Right atrium auricular region (tissue), 2 donors: ENCODE results near the gene ARID5A. TPM values are rescaled to one million over a fixed set of nuclear protein-coding genes. Genes with fewer than 3 reads are reported as not detected.

Source experiments
- DNase-seq: peaks from one replicate; pipeline ENCODE4 v3.0.0-alpha.2; 2019; ENCODE audit warnings: low spot score
- H3K27ac ChIP-seq, 2 donors: fragments of 200-600 bp; sonication (generic); 1 replicate in 1 of 2; 2 replicates in 1 of 2; pipeline ENCODE4 v1.5.1; 2016 to 2019
- H3K27me3 ChIP-seq, 2 donors: fragments of 200-600 bp; sonication (generic); one replicate each; pipeline versions ENCODE4 v1.5.1 to v1.6.0; 2017 to 2019
- H3K36me3 ChIP-seq: fragments of 200-600 bp; sonication (generic); one replicate; pipeline ENCODE4 v1.5.1; 2016
- H3K4me1 ChIP-seq, 2 donors: fragments of 200-600 bp; sonication (generic); one replicate each; pipeline versions ENCODE4 v1.5.1 to v1.6.0; 2017 to 2019
- H3K4me3 ChIP-seq, 2 donors: fragments of 200-600 bp; sonication (generic); 1 replicate in 1 of 2; 2 replicates in 1 of 2; pipeline ENCODE4 v1.5.1; 2017 to 2019; ENCODE audit warnings: mild to moderate bottlenecking in 1 of 2, moderate library complexity in 1 of 2
- H3K9me3 ChIP-seq, 2 donors: fragments of 200-600 bp; sonication (generic); one replicate each; pipeline ENCODE4 v1.5.1; 2019
- CTCF ChIP-seq, 2 donors: fragments of 200-600 bp; sonication (generic); IDR thresholded peaks; one replicate each; pipeline ENCODE4 v1.5.1; 2019; ENCODE audit warnings: antibody characterized with exemption in 2 of 2
- total RNA-seq, 2 donors: library from RNA; depleted of rRNA; stranded (reverse); fragments of >200 nt; gene quantifications; one replicate each; pipeline ENCODE4 v1.1.0, GENCODE V29; 2016

Gene ARID5A
- total RNA-seq, 2 donors from 2014 or later = 17.1 to 52.6 TPM

- Histone ChIP-seq H3K27ac (no peak overlapping the region), H3K9me3 (no peaks in the 10 kb centered on the region), H3K4me3 (no peak overlapping the region), H3K27me3 (no peaks in the 10 kb centered on the region), H3K4me1 (no peaks in the 10 kb centered on the region), H3K36me3 (peaks cover 58% of the 10 kb centered on the region)
- TF ChIP-seq CTCF (IDR thresholded peaks at IDR 0.05) = no peak
- DNase-seq = no peak
These were observed 57.7 kb downstream of the ARID5A start for GRCh38 chr2:96594282-96594681.

- H3K4me1 ChIP-seq = no peaks in the 10 kb centered on the region
- H3K9me3 ChIP-seq = no peaks in the 10 kb centered on the region
- H3K27ac ChIP-seq = no peak overlapping the region
- H3K4me3 ChIP-seq = no peak overlapping the region
- no peak for TF ChIP-seq CTCF (IDR thresholded peaks at IDR 0.05)
- H3K36me3 ChIP-seq = peaks cover 60% of the 10 kb centered on the region
- H3K27me3 ChIP-seq = no peaks in the 10 kb centered on the region
- no peak for DNase-seq
These were observed 58.2 kb downstream of the ARID5A start for GRCh38 chr2:96594691-96595152.

GRCh38 chr2:96596596-96596995 lies 60.0 kb downstream of the ARID5A start:
- Histone ChIP-seq H3K4me1 (no peaks in the 10 kb centered on the region), H3K27ac (no peak overlapping the region), H3K27me3 (no peaks in the 10 kb centered on the region), H3K36me3 (peaks cover 79% of the 10 kb centered on the region), H3K4me3 (no peak overlapping the region), H3K9me3 (no peaks in the 10 kb centered on the region)
- no peak for TF ChIP-seq CTCF (IDR thresholded peaks at IDR 0.05)
- DNase-seq = no peak

- Histone ChIP-seq H3K4me1 (no peaks in the 10 kb centered on the region), H3K4me3 (no peak overlapping the region), H3K36me3 (peaks cover 84% of the 10 kb centered on the region), H3K9me3 (no peaks in the 10 kb centered on the region), H3K27me3 (no peaks in the 10 kb centered on the region), H3K27ac (no peak overlapping the region)
- TF ChIP-seq CTCF (IDR thresholded peaks at IDR 0.05) = no peak
- DNase-seq = no peak
These were observed 63.4 kb downstream of the ARID5A start for GRCh38 chr2:96599941-96600340.

- no peak for TF ChIP-seq CTCF (IDR thresholded peaks at IDR 0.05)
- H3K27me3 ChIP-seq = no peaks in the 10 kb centered on the region
These were observed 65.1 kb downstream of the ARID5A start for GRCh38 chr2:96601382-96602292.

More at GRCh38 chr2:96601382-96602292, 65.1 kb downstream of the ARID5A start:
- no peaks in the 10 kb centered on the region for H3K9me3 ChIP-seq
- H3K4me3 ChIP-seq = no peak overlapping the region
- no peak for DNase-seq
- H3K27ac ChIP-seq = no peak overlapping the region
- peaks cover 86% of the 10 kb centered on the region for H3K36me3 ChIP-seq
- no peaks in the 10 kb centered on the region for H3K4me1 ChIP-seq

Other genes with a start within 250 kb of the ARID5A start
- gene SNRNP200, start 231.2 kb upstream of the ARID5A start, total RNA-seq = 10 to 100 TPM; 42.2 to 68.8 TPM
- gene ITPRIPL1, start 211.4 kb upstream of the ARID5A start, total RNA-seq = 1 to 10 TPM in 1 of 2 donors, under 1 TPM in 1; 0.44 to 1.5 TPM
- under 1 TPM; 0.12 to 0.52 TPM for gene NCAPH, start 201.0 kb upstream of the ARID5A start, total RNA-seq
- gene NEURL3, start 31.4 kb upstream of the ARID5A start, total RNA-seq = not detected
- gene KANSL3, start 101.6 kb downstream of the ARID5A start, total RNA-seq = 10 to 100 TPM; 27.3 to 29.4 TPM
- gene FER1L5, start 106.0 kb downstream of the ARID5A start, total RNA-seq = not detected
- 10 to 100 TPM; 13.6 to 15.6 TPM for gene LMAN2L, start 203.3 kb downstream of the ARID5A start, total RNA-seq
- 10 to 100 TPM; 22.1 to 22.2 TPM for gene CNNM4, start 224.2 kb downstream of the ARID5A start, total RNA-seq